H1 (cell line): Measurements from ENCODE around the gene PERCC1. TPM values are rescaled to one million over a fixed set of nuclear protein-coding genes. Genes with fewer than 3 reads are reported as not detected.

Experiments
- CTCF ChIA-PET: fragments of 300-600 bp; sonication (Branson Sonifier 250); formaldehyde crosslinking; loops from one replicate; lab custom pipeline; 2021; ENCODE audit not compliant: partially characterized antibody; lab: Charles Lee
- POLR2A ChIA-PET: fragments of 300-600 bp; sonication (Branson Sonifier 250); formaldehyde crosslinking; loops from one replicate; lab custom pipeline; 2021; ENCODE audit warnings: inconsistent platforms; ENCODE audit not compliant: partially characterized antibody; lab: Charles Lee
- DNase-seq, 2 experiments: peaks; one replicate each; pipeline versions ENCODE4 v3.0.0 to v3.0.0-alpha.2; 2010 to 2022; ENCODE audit warnings: low spot score in 2 of 2, low read depth in 1 of 2, mixed read lengths in 1 of 2
- FAIRE-seq: peaks from 2 replicates; lab custom pipeline; 2011; peaks lifted over from hg19 to GRCh38; lab: Jason Lieb, UNC
- H2AFZ ChIP-seq: 2 replicates; pipeline ENCODE4 v1.8.1; 2012; ENCODE audit warnings: low read length, inconsistent platforms
- H2AK5ac ChIP-seq: 2 replicates; pipeline ENCODE4 v1.6.1; 2013; ENCODE audit warnings: low read depth, low read length
- H2BK120ac ChIP-seq: replicated peaks from 2 replicates; pipeline ENCODE3; 2013; ENCODE audit warnings: low read depth, low read length, inconsistent platforms
- H2BK12ac ChIP-seq: 2 replicates; pipeline ENCODE4 v1.6.1; 2013; ENCODE audit warnings: low read depth, low read length
- H2BK15ac ChIP-seq: 2 replicates; pipeline ENCODE4 v1.6.1; 2013; ENCODE audit warnings: low read length
- H2BK20ac ChIP-seq: 2 replicates; pipeline ENCODE4 v1.6.1; 2013; ENCODE audit warnings: low read length
- H2BK5ac ChIP-seq: 2 replicates; pipeline ENCODE4 v1.6.1; 2013; ENCODE audit warnings: low read depth, low read length
- H3K14ac ChIP-seq: 2 replicates; pipeline ENCODE4 v1.6.1; 2013; ENCODE audit warnings: inconsistent platforms; ENCODE audit not compliant: insufficient read length
- H3K18ac ChIP-seq: 2 replicates; pipeline ENCODE4 v1.6.1; 2013; ENCODE audit warnings: low read length; ENCODE audit errors: extremely low read depth
- H3K23ac ChIP-seq: 2 replicates; pipeline ENCODE4 v1.6.1; 2013; ENCODE audit warnings: inconsistent platforms; ENCODE audit not compliant: insufficient read length
- H3K23me2 ChIP-seq: 2 replicates; pipeline ENCODE4 v1.6.1; 2013; ENCODE audit warnings: low read depth, low read length
- H3K27ac ChIP-seq: 2 replicates; pipeline ENCODE4 v1.6.1; 2011; ENCODE audit warnings: low read depth, low read length, inconsistent platforms
- H3K27me3 ChIP-seq, 4 experiments: replicated peaks in 1 of 4; 1 replicate in 1 of 4; 2 replicates in 3 of 4; pipeline versions ENCODE4 v1.6.1 to v1.8.1; 2011 to 2013; ENCODE audit warnings: low read length in 3 of 4, mild to moderate bottlenecking in 3 of 4, inconsistent platforms in 2 of 4, mixed read lengths in 2 of 4, moderate library complexity in 1 of 4; ENCODE audit not compliant: control insufficient read depth in 3 of 4, insufficient read depth in 3 of 4; ENCODE audit errors: extremely low read depth in 1 of 4
- H3K36me3 ChIP-seq, 4 experiments: 2 replicates each; pipeline versions ENCODE4 v1.6.1 to v1.8.1; 2011 to 2013; ENCODE audit warnings: mild to moderate bottlenecking in 4 of 4, low read length in 3 of 4, moderate library complexity in 2 of 4, control low read depth in 1 of 4, inconsistent platforms in 1 of 4; ENCODE audit not compliant: insufficient read depth in 4 of 4, control insufficient read depth in 2 of 4
- H3K4ac ChIP-seq: replicated peaks from 2 replicates; pipeline ENCODE3; 2013; ENCODE audit warnings: low read length, low read depth, mixed read lengths, inconsistent platforms; ENCODE audit not compliant: insufficient read length
- H3K4me1 ChIP-seq, 4 experiments: replicated peaks in 1 of 4; 1 replicate in 1 of 4; 2 replicates in 3 of 4; pipeline versions ENCODE4 v1.6.1 to v1.8.1; 2011 to 2013; ENCODE audit warnings: low read length in 3 of 4, inconsistent platforms in 2 of 4, mixed read lengths in 1 of 4; ENCODE audit not compliant: insufficient read depth in 4 of 4, control insufficient read depth in 3 of 4
- H3K4me2 ChIP-seq, 2 experiments: 2 replicates each; pipeline versions ENCODE4 v1.6.1 to v1.8.1; 2011 to 2013; ENCODE audit warnings: low read depth in 2 of 2, low read length in 2 of 2, control low read depth in 1 of 2, inconsistent platforms in 1 of 2, mild to moderate bottlenecking in 1 of 2; ENCODE audit not compliant: insufficient read depth in 1 of 2
- H3K4me3 ChIP-seq, 4 experiments: fragments of 200-600, 300-600 bp in 1 of 4; sonication (generic), shearing (Covaris generic), sonication (Bioruptor Twin) in 1 of 4; 2 replicates each; pipeline versions ENCODE4 v1.5.1 to v1.8.1; 2011 to 2016; ENCODE audit warnings: low read length in 4 of 4, low read depth in 3 of 4, control low read depth in 2 of 4, inconsistent platforms in 2 of 4, mild to moderate bottlenecking in 2 of 4, mixed read lengths in 1 of 4, moderate library complexity in 1 of 4; ENCODE audit not compliant: insufficient read depth in 2 of 4; ENCODE audit errors: extremely low read depth in 1 of 4
- H3K56ac ChIP-seq: replicated peaks from 2 replicates; pipeline ENCODE3; 2013; ENCODE audit warnings: low read depth, mild to moderate bottlenecking, mixed read lengths, low read length, inconsistent platforms; ENCODE audit not compliant: insufficient read length
- H3K79me1 ChIP-seq: 2 replicates; pipeline ENCODE4 v1.6.1; 2013; ENCODE audit warnings: low read depth, low read length, control low read depth
- H3K79me2 ChIP-seq, 2 experiments: 2 replicates each; pipeline versions ENCODE4 v1.6.1 to v1.8.1; 2012 to 2013; ENCODE audit warnings: low read length in 2 of 2, mild to moderate bottlenecking in 2 of 2, inconsistent platforms in 1 of 2; ENCODE audit not compliant: insufficient read depth in 2 of 2, control insufficient read depth in 1 of 2
- H3K9ac ChIP-seq, 4 experiments: replicated peaks in 1 of 4; 1 replicate in 1 of 4; 2 replicates in 3 of 4; pipeline versions ENCODE4 v1.6.1 to v1.8.1; 2011 to 2013; ENCODE audit warnings: low read depth in 3 of 4, low read length in 3 of 4, control low read depth in 2 of 4, mild to moderate bottlenecking in 2 of 4, moderate library complexity in 2 of 4, inconsistent platforms in 1 of 4; ENCODE audit errors: extremely low read depth in 1 of 4
- H3K9me3 ChIP-seq, 2 experiments: 2 replicates each; pipeline versions ENCODE4 v1.6.1 to v1.8.1; 2012 to 2013; ENCODE audit warnings: mild to moderate bottlenecking in 2 of 2, moderate library complexity in 2 of 2, control low read depth in 1 of 2, inconsistent platforms in 1 of 2, low read depth in 1 of 2, low read length in 1 of 2, mixed read lengths in 1 of 2; ENCODE audit not compliant: insufficient read depth in 2 of 2
- H4K20me1 ChIP-seq, 2 experiments: replicated peaks in 1 of 2; 2 replicates each; pipeline versions ENCODE3 to v1.8.1; 2011 to 2013; ENCODE audit warnings: inconsistent platforms in 2 of 2, low read length in 2 of 2, mild to moderate bottlenecking in 1 of 2; ENCODE audit not compliant: insufficient read depth in 2 of 2, control insufficient read depth in 1 of 2
- H4K5ac ChIP-seq: 2 replicates; pipeline ENCODE4 v1.6.1; 2013; ENCODE audit warnings: low read length, low read depth, mixed read lengths, inconsistent platforms; ENCODE audit not compliant: insufficient read length
- H4K8ac ChIP-seq: 2 replicates; pipeline ENCODE4 v1.8.0; 2013; ENCODE audit warnings: mild to moderate bottlenecking, moderate library complexity, low read length, inconsistent platforms; ENCODE audit not compliant: insufficient read depth; ENCODE audit errors: extremely low read depth
- H4K91ac ChIP-seq: replicated peaks from 2 replicates; pipeline ENCODE3; 2013; ENCODE audit warnings: low read length, mixed read lengths, inconsistent platforms; ENCODE audit not compliant: insufficient read length
- ATF3 ChIP-seq: IDR thresholded peaks from 2 replicates; pipeline ENCODE4 v1.6.1; 2011; ENCODE audit warnings: low read depth, mild to moderate bottlenecking, low read length; ENCODE audit not compliant: insufficient read depth
- BACH1 ChIP-seq: IDR thresholded peaks from 2 replicates; pipeline ENCODE4 v1.6.1; 2012; ENCODE audit warnings: low read length, improper control_type of control experiment
- CHD2 ChIP-seq: IDR thresholded peaks from 2 replicates; pipeline ENCODE4 v1.6.1; 2012; ENCODE audit warnings: low read length, improper control_type of control experiment
- CREB1 ChIP-seq: IDR thresholded peaks from 2 replicates; pipeline ENCODE4 v1.6.1; 2012; ENCODE audit warnings: inconsistent platforms
- CTBP2 ChIP-seq: IDR thresholded peaks from 2 replicates; pipeline ENCODE4 v1.7.0; 2011; ENCODE audit warnings: borderline replicate concordance, mild to moderate bottlenecking, moderate library complexity, mixed read lengths, low read length; ENCODE audit not compliant: insufficient read depth, insufficient read length
- EGR1 ChIP-seq: IDR thresholded peaks from 2 replicates; pipeline ENCODE4 v1.6.1; 2011; ENCODE audit warnings: low read depth, low read length, borderline replicate concordance
- GABPA ChIP-seq: IDR thresholded peaks from 2 replicates; pipeline ENCODE4 v1.6.1; 2011; ENCODE audit warnings: mild to moderate bottlenecking, low read length, moderate library complexity, borderline replicate concordance; ENCODE audit not compliant: insufficient read depth
- GTF2F1 ChIP-seq: IDR thresholded peaks from 2 replicates; pipeline ENCODE4 v1.6.1; 2012; ENCODE audit warnings: low read depth, low read length, improper control_type of control experiment, borderline replicate concordance
- JUN ChIP-seq: IDR thresholded peaks from 2 replicates; pipeline ENCODE4 v1.6.1; 2011; ENCODE audit warnings: low read depth, mild to moderate bottlenecking, improper control_type of control experiment, low read length
- MAFK ChIP-seq: IDR thresholded peaks from 2 replicates; pipeline ENCODE4 v1.6.1; 2012; ENCODE audit warnings: low read depth, mild to moderate bottlenecking, improper control_type of control experiment, low read length
- SP4 ChIP-seq: IDR thresholded peaks from 2 replicates; pipeline ENCODE4 v1.6.1; 2012; ENCODE audit warnings: low read length, inconsistent platforms
- SRF ChIP-seq: IDR thresholded peaks from 2 replicates; pipeline ENCODE4 v1.6.1; 2011; ENCODE audit warnings: mild to moderate bottlenecking, low read depth, low read length, moderate library complexity
- TBP ChIP-seq: IDR thresholded peaks from 2 replicates; pipeline ENCODE4 v1.6.1; 2011; ENCODE audit warnings: low read depth, low read length, improper control_type of control experiment
- WGBS, 2 experiments: shearing (Covaris generic) in 1 of 2; methylation state at CpG; one replicate each; pipeline versions ENCODE4 v1.1.6 to v1.1.7; 2013 to 2015; ENCODE audit warnings: low lambda C conversion rate in 2 of 2, mixed read lengths in 2 of 2, inconsistent platforms in 1 of 2, low coverage in 1 of 2, missing lambda C conversion rate in 1 of 2; ENCODE audit not compliant: insufficient replicate concordance in 2 of 2, insufficient coverage in 1 of 2, insufficient read length in 1 of 2; ENCODE audit errors: extremely low coverage in 1 of 2, missing lambda C conversion rate in 1 of 2; 5-methylcytosine and 5-hydroxymethylcytosine counted together
- polyA plus RNA-seq, 7 experiments: library from polyadenylated mRNA; depleted of rRNA in 3 of 7; stranded (reverse) in 5 of 7; unstranded in 2 of 7; fragments of >200 nt in 5 of 7; fragments of 200-250 nt in 2 of 7; gene quantifications; 1 replicate in 5 of 7; 2 replicates in 1 of 7; 4 replicates in 1 of 7; pipeline versions ENCODE4 v1.2.1 to v1.2.3, GENCODE V29; 2011 to 2013; ENCODE audit warnings: missing spikeins in 2 of 7, mixed read lengths in 2 of 7
- total RNA-seq: library from RNA; stranded (reverse); fragmentation: NEBNext Ultra II Directional; extraction: Animal tissue kit (Norgen Biotek cat#: 25700); gene quantifications from 2 replicates; pipeline ENCODE4 v1.2.1, GENCODE V29; 2021

Gene PERCC1
- total and polyA plus RNA-seq, 2 of the 8 experiments (the other 6 are each of a cell fraction or from before 2014, with no cell fraction given): not detected

GRCh38 chr16:1431497-1432270 is 806 bp downstream of the PERCC1 start:
- 86% methylated on average over 15 of the region's 20 CpGs; no CpG with 5 or more reads in 1 of the 2 experiments for WGBS, 2 experiments
- Histone ChIP-seq H3K23ac (no peak overlapping the region), H3K4me1 (no peaks in the 10 kb centered on the region; a peak in 2 of 7 replicates), H3K56ac (no peak overlapping the region), H3K18ac (no peak overlapping the region), H3K4ac (no peak overlapping the region), H3K4me2 (no peak overlapping the region), H2BK5ac (no peak overlapping the region), H4K20me1 (no peaks in the 10 kb centered on the region), H4K8ac (peak overlapping the region; percentile 39; the same call in 1 of the 2 replicates), H3K36me3 (no peaks in the 10 kb centered on the region), H2BK12ac (no peak overlapping the region), H2AK5ac (no peak overlapping the region), H3K79me1 (no peaks in the 10 kb centered on the region), H2AFZ (no peak overlapping the region), H3K4me3 (no peak overlapping the region), H3K23me2 (no peaks in the 10 kb centered on the region), H4K5ac (no peak overlapping the region), H3K79me2 (no peaks in the 10 kb centered on the region), H3K27me3 (no peaks in the 10 kb centered on the region), H4K91ac (no peak overlapping the region), H3K27ac (no peak overlapping the region), H2BK20ac (no peak overlapping the region), H2BK120ac (no peak overlapping the region), H2BK15ac (no peak overlapping the region), H3K14ac (no peak overlapping the region), H3K9ac (no peak overlapping the region), H3K9me3 (no peaks in the 10 kb centered on the region)
- POLR2A ChIA-PET: interaction anchor here (0.8 to 3.4 kb wide), 5 partner anchors 11 to 78 kb away, joined by 3 to 18 read pairs (median 3); partner anchors contain the start of genes CCDC154 and UQCC4
- DNase-seq: no peak
- no peak for FAIRE-seq
- CTCF ChIA-PET: interaction anchor here (1.0 to 1.5 kb wide), 6 partner anchors 12 to 453 kb away, joined by 3 to 5 read pairs (median 3); partner anchors contain the start of gene CCDC154
- TF ChIP-seq GTF2F1 (no peak), SP4 (no peak), JUN (no peak), ATF3 (no peak), GABPA (no peak), CHD2 (no peak), CTBP2 (no peak), BACH1 (no peak), CREB1 (no peak), MAFK (no peak), EGR1 (no peak), SRF (no peak), TBP (no peak)
